HG03097 (cell line): Measurements from ENCODE around the gene XXYLT1.
"Not testable (repeated sequence)": the region's sequence is repeated elsewhere in the genome, so short reads cannot be mapped to it uniquely, and the experiment has no call there.

Source experiments
- ATAC-seq: cut with Tn5 transposase; IDR thresholded peaks from one replicate; pipeline ENCODE4 v1.9.1; 2021; ENCODE audit not compliant: unreplicated experiment, low FRiP score

XXYLT1 gene

GRCh38 chr3:195188426-195188927, 82.5 kb downstream of the XXYLT1 start:
- no peak for ATAC-seq

DNA sequence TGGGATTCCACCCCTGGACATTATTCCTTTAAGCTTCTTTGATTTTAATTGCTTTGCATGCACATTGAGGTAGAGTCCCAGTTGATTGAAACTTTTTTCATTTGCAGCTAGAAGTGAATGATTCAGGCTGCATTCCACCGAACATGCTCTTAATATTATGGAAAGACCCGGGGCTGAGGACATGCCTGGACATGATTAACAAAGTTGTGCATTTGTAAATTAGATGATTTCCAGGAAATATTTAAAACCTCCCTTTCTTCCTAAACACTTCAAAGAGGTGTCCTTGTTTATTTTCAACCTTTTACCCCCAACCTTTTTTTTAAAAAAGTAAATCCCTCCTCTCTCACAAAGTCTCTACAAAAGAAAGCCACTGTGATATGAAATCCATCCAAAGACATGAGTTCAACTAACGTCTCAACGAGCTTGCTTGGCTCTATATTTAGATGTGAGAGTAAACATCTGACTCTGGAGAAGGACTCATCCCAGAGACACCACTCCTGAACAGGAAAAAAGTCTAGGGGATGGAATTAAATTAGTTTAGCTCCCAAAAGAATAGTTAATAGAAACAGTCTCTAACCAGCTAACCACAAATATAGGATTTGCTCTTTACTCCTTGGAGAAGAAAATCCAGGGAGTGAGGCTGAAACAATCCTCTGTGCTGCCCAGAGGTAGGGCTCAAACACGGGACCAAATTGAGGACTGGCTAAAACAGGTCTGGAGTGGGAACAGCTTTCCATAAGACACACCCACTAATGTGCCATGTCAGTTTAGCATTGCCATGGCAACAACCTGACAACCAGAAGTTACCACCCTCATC, 83.1 kb downstream of the XXYLT1 start:
- no peak for ATAC-seq

GRCh38 chr3:195186710-195187047, 84.3 kb downstream of the XXYLT1 start:
- not testable (repeated sequence) for ATAC-seq

GRCh38 chr3:195186041-195186709, 84.8 kb downstream of the XXYLT1 start:
- no peak for ATAC-seq

DNA sequence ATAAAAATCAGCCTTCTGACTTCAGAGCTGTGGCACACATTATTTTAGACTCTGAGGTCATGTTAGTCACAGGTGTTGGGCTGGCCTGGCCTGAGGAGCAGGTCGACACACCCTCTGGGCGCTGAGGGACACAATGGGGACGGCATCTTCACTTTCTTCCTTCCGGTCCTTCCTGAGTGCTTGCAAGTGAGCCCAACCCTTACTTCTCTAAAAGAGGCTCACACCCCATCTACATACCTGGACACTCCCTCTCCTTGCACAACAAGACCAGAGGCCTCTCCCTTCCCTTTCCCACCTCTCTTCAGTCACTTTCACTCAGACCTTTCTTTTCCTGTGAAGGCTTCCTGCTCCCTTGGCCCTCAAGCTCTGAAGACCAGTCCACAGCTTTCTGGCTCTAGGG, 85.4 kb downstream of the XXYLT1 start:
- ATAC-seq, result no peak

DNA sequence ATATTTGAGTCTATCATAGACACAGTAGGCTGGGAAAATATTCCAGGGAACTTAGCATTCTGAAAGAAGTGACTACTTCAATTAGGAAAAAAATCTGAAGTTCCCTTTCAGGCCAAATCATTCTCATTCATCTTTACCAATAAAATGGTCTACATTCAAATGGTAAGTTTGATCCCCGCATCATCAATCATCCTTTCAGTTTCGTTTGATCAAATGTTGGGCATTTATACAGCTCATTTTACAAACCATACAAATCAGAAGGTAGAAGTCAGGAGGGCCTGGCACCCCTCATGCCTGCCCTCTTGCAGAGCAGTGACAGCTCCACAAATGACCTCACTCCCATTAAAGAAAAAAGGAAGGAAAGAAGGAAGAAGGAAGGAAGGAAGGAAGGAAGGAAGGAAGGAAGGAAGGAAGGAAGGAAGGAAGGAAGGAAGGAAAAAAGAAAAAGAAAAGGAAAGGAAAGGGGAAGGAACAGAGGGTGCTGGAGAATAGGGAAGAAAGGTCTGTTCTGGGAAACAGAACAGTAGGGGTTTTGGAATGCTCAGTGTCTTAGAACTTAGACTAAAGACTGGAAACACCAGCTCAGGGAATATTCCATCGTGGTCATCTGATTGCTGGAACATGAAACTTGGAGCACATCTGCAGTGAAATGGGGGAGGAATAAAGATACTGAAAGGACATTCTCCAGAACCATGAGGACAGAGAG, 86.1 kb downstream of the XXYLT1 start:
- ATAC-seq, result no peak

DNA sequence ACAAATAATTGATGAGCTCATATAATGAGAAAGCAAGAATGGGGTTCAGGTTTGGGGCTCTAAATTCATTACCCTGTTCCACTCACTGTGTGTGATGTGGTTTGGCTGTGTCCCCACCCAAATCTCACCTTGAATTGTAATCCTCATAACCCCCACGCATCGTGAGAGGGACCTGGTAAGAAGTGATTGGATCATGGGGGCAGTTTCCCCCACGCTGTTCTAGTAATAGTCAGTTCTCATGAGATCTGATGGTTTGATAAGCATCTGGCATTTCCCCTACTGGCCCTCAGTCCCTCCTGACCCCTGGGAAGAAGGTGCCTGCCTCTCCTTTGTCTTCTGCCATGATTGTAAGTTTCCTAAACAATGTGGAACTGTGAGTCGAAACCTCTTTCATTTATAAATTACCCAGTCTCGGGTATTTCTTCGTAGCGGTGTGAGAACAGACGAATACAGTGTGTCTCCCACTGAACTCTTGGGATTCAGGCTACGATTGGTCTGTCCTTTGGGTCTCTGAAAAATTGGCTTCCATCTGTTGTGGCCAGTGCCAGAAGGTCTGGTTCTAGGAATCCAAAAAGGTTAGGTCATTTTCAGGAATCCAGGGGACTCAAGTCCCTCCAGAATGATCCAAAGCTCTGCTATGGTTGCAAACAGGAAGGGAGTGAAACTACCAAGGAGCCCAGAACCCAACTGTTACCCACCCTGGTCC, 87.7 kb downstream of the XXYLT1 start:
- ATAC-seq, result no peak

GRCh38 chr3:195182470-195182795, 88.5 kb downstream of the XXYLT1 start:
- ATAC-seq, result no peak

GRCh38 chr3:195181741-195182469, 89.1 kb downstream of the XXYLT1 start:
- no peak for ATAC-seq

DNA sequence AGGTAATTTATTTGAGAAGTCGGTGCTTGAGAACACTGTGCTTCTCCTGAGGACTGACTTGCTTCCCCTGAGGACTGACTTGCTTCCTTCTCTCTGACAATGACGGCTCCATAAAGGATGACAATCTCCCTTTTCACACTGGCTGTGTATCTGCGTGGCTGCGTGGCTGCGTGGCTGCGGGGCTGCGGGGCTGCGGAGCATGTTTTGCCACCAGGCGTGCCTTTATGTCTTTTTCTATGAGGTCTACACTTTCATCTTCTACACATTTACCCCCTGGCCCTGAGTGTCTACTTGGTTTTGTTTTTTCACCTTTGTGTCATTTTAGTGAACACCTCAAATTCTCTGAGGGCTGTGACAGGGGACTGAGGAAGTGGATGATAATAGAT, 89.9 kb downstream of the XXYLT1 start:
- no peak for ATAC-seq

GRCh38 chr3:195180490-195181112, 90.4 kb downstream of the XXYLT1 start:
- ATAC-seq, result no peak

DNA sequence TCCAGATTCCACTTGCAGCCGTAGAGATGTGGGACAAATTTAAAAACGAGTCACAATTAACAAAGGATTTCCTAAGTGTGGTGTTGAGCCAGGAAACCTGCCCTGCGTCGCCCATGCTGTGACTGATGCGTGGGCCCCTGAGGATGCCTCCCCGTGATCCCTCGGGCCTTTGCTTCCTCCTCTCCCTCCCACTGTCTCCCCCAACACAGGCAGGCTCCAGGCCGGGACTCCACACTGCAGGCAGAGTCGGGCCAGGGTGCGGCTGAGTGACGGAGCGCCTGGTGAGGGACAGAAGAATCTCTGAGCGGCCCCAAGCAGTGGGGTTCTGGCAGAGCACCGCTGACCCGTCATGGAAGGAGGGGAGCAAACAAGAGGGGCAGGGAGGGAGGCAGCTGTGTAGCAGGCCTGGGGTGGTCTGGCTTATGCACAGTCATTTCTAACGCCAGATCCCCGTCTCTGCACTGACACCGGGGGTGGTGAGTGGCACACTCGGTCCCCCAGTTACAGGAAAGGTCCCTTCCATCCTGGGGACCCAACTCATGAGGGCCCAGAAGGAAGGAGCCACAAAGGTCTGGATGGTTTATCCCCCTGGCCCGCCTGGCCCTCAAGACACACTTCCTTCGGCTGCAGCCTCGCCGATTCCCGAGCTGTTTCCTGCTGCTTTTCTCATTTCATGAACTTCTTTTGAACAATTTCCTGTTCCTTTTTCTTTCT, 91.0 kb downstream of the XXYLT1 start:
- no peak for ATAC-seq

DNA sequence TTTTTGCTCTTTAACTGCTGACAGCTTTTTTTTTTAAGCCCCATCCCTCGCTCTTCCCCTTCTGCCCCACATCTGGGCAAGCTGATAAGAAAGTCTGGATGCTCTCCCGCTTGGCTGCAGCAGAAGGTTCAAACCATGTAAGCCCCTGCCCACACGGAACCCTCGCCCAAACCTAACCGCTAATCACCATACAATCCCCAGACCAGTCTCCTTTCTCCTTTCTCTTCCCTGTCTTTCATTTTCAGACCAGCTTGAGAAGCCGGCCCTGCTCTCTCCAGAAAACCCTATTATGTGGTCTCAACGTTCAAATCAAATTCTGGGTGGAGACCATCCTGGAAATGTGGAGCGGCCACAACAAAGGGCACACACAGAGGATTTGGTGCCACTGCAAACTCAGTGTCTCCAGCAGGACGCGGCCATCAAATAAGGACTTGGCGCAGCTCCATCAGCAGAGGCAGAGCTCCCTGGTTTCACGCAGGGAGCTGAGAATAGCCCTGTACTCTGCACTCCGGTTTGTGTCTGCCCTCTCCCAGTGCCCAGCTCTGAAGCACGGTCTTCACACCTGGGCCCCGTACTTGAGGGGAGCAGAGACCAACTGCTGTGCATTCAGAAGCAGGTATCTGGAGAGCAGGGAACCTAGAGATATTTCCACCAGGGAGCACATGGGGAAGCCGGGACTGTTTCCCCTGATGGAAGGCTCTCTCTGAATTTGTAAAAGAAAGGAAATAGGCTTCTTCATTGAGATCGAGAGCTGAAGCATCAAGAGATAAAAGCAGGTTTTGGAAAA, 92.6 kb downstream of the XXYLT1 start:
- ATAC-seq, result no peak

DNA sequence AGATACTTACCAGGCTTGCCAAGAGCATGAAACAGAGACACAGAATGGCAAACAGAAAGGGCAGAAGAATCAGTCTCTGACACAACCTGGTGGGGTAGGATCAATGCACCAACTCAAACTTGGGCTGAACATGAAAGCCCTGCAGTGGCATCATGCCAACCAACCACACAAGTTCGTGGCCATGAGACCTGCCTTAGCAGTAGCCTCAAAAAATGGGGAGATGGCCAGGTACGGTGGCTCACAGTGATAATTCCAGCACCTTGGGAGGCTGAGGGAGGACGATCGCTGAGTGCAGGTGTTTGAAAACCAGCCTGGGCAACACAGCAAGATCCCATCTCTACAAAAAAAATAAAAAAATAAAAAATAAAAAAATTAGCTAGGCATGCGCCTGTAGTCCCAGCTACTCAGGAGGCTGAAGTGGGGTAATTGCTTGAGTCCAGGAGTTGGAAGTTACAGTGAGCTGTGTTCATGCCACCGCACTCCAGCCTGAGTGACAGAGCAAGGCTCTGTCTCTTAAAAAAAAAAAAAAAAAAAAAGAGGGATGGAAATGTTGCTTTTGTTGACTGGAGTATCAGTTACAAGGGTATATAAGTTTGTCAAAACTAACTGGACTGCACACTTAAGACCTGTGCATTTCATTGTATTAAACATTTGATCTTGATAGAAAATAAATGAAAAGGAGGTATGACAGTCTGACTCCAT, 93.4 kb downstream of the XXYLT1 start:
- no peak for ATAC-seq

DNA sequence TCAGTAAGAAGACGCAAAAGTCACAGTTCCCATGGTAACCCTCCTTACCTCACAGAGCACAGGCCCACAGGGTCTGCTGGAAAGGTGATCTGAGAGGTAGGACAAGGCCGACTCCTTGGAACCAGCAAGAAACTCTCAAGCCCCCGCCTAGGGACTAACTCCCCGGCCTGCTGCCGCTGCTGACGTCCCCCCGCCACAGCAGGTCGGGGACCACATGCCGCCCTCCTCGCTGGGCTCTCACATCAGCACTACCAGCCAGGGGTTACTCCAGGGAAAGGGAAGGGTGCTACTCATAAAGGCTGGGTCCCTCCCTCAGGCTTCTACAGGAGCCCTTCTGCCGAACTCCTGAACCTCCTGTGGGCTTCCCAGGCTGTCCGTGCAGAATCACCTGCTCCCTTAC, 94.2 kb downstream of the XXYLT1 start:
- no peak for ATAC-seq

DNA sequence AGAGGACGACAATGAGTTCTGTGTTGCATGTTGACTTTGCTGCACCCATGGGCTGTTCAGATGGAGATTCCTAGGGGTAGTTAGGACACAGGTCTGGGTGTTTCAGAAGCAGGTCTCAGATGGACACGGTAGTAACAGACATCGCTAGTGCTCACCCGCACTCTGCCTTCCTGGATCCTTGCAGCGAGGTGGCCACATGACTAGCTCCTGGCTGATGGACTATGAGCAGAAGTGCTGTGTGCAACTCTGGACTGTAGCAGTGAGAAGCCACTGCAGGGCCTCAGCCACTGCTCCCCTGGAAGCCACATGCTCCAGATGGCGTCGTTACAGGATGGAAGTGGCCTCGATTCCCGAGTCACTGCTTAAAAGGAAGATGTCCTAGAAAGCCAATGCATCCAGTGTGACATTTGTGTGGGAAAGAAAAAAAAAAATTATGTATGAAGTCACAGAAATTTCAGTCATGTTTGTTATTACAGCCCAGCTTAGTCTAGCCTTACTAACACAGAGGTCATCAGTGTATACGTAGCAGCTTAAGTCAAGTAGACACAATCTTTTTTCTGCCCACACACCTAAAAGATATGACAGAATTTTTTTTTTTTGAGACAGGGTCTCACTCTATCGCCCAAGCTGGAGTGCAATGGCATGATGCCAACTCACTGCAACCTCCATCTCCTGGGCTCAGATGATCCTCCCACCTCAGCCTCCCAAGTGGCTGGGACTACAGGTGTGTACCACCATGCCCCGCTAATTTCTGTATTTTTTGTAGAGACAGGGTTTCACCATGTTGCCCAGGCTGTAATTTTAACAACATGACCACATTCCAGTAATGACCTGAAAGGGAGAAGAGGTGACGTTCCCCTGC, 95.3 kb downstream of the XXYLT1 start:
- ATAC-seq, result no peak

- ATAC-seq, result no peak
These were observed 95.9 kb downstream of the XXYLT1 start for GRCh38 chr3:195175076-195175475.
